HepG2 (cell line): ENCODE measurements around the gene PLCXD1. TPM values are rescaled to one million over a fixed set of nuclear protein-coding genes. Genes with fewer than 3 reads are reported as not detected.

Experiments used
- ATAC-seq: fragments of 200-7000 bp; cut with Tn5 transposase; 3 replicates; pipeline ENCODE4 v1.9.1; 2020; ENCODE audit warnings: mild to moderate bottlenecking, moderate library complexity
- BruUV-seq: library from RNA; stranded (reverse); fragments of 400-500 nt; replicated peaks from 2 replicates; lab custom pipeline; 2021; lab: Mats Ljungman, UMichigan
- CTCF ChIA-PET: fragments of 300-600 bp; formaldehyde crosslinking; extraction: SDS; loops from one replicate; lab custom pipeline; 2021; ENCODE audit warnings: low total read pairs, inconsistent platforms, low intra/inter-chr PET ratio; lab: Yijun Ruan, JAX
- POLR2A ChIA-PET: fragments of 350-600 bp; sonication (Branson Sonifier 250); formaldehyde crosslinking; loops from one replicate; lab custom pipeline; 2020; ENCODE audit warnings: antibody characterized with exemption, inconsistent platforms; lab: Yijun Ruan, JAX
- DNase-seq: peaks from one replicate; pipeline ENCODE4 v3.0.0-alpha.2; 2015; ENCODE audit warnings: low spot score
- FAIRE-seq: peaks from 3 replicates; lab custom pipeline; 2011; peaks lifted over from hg19 to GRCh38; lab: Jason Lieb, UNC
- H2AFZ ChIP-seq: one replicate; pipeline ENCODE4 v1.6.1; 2011; ENCODE audit warnings: low read length, inconsistent platforms
- H3K27ac ChIP-seq: fragments of 300-600 bp; 3 replicates; pipeline ENCODE4 v1.8.0; 2011; ENCODE audit warnings: mixed run types, mild to moderate bottlenecking, mixed read lengths, low read length, inconsistent platforms; ENCODE audit not compliant: insufficient read depth; ENCODE audit errors: extremely low read length
- H3K27me3 ChIP-seq, 2 experiments: fragments of 200-600 bp in 1 of 2; 2 replicates in 1 of 2; 3 replicates in 1 of 2; pipeline versions ENCODE4 v1.6.0 to v1.8.0; 2011; ENCODE audit warnings: low read length in 2 of 2, mild to moderate bottlenecking in 2 of 2, moderate library complexity in 2 of 2, inconsistent platforms in 1 of 2; ENCODE audit not compliant: insufficient read depth in 2 of 2, control insufficient read depth in 1 of 2
- H3K36me3 ChIP-seq, 2 experiments: fragments of 200-600 bp in 1 of 2; replicated peaks in 1 of 2; 2 replicates in 1 of 2; 3 replicates in 1 of 2; pipeline versions ENCODE4 v1.5.1 to v1.8.0; 2011; ENCODE audit warnings: low read length in 2 of 2, inconsistent platforms in 1 of 2; ENCODE audit not compliant: insufficient read depth in 2 of 2, control insufficient read depth in 1 of 2
- H3K4me1 ChIP-seq: 2 replicates; pipeline ENCODE4 v1.5.1; 2012; ENCODE audit warnings: low read length, inconsistent platforms; ENCODE audit not compliant: insufficient read depth
- H3K4me2 ChIP-seq: 2 replicates; pipeline ENCODE4 v1.6.0; 2011; ENCODE audit warnings: low read depth, low read length, inconsistent platforms
- H3K4me3 ChIP-seq, 3 experiments: fragments of 200-600 bp in 1 of 3; sonication (generic), shearing (Covaris generic) in 1 of 3; replicated peaks in 1 of 3; 2 replicates each; pipeline ENCODE4 v1.5.1; 2011 to 2016; ENCODE audit warnings: low read length in 3 of 3, inconsistent platforms in 2 of 3, low read depth in 2 of 3, mild to moderate bottlenecking in 2 of 3, control low read depth in 1 of 3, mixed read lengths in 1 of 3; ENCODE audit not compliant: insufficient read depth in 1 of 3
- H3K79me2 ChIP-seq: one replicate; pipeline ENCODE4 v1.6.1; 2011; ENCODE audit warnings: low read length, inconsistent platforms; ENCODE audit not compliant: insufficient read depth
- H3K9ac ChIP-seq: 2 replicates; pipeline ENCODE4 v1.6.0; 2011; ENCODE audit warnings: mild to moderate bottlenecking, low read depth, low read length, inconsistent platforms; ENCODE audit not compliant: insufficient read depth
- H3K9me3 ChIP-seq: 2 replicates; pipeline ENCODE4 v1.5.1; 2012; ENCODE audit warnings: mild to moderate bottlenecking, low read length
- H4K20me1 ChIP-seq: 2 replicates; pipeline ENCODE4 v1.6.0; 2011; ENCODE audit warnings: inconsistent platforms, mild to moderate bottlenecking, low read length, moderate library complexity; ENCODE audit not compliant: insufficient read depth
- CBFB ChIP-seq: sonication (generic); formaldehyde crosslinking; IDR thresholded peaks from 2 replicates; pipeline ENCODE4 v1.4.0; 2020; ENCODE audit warnings: missing genetic modification reagents
- ETS1 ChIP-seq: sonication (generic); formaldehyde crosslinking; IDR thresholded peaks from 2 replicates; pipeline ENCODE4 v1.4.0; 2020; ENCODE audit warnings: missing genetic modification reagents
- PAXIP1 ChIP-seq: sonication (generic); formaldehyde crosslinking; conservative IDR thresholded peaks from 2 replicates; pipeline ENCODE4 v1.4.0; 2020; ENCODE audit warnings: mild to moderate bottlenecking, missing genetic modification reagents, moderate library complexity
- SP1 ChIP-seq, 2 experiments: fragments of 450-650 bp in 1 of 2; sonication (generic) in 1 of 2; formaldehyde crosslinking in 1 of 2; IDR thresholded peaks; 2 replicates each; pipeline versions ENCODE4 v1.4.0 to v1.6.1; 2016 to 2020; ENCODE audit warnings: missing genetic modification reagents in 1 of 2
- TOPORS ChIP-seq: sonication (generic); formaldehyde crosslinking; IDR thresholded peaks from 2 replicates; pipeline ENCODE4 v1.8.0; 2023; ENCODE audit warnings: mild to moderate bottlenecking, missing genetic modification reagents
- ZFYVE20 ChIP-seq: sonication (generic); formaldehyde crosslinking; IDR thresholded peaks from 2 replicates; pipeline ENCODE4 v1.8.0; 2023; ENCODE audit warnings: low read depth, mild to moderate bottlenecking, moderate library complexity, missing genetic modification reagents, borderline replicate concordance
- WGBS: methylation state at CpG from one replicate; pipeline ENCODE4 v1.1.6; 2017; ENCODE audit warnings: low lambda C conversion rate; 5-methylcytosine and 5-hydroxymethylcytosine counted together
- in situ Hi-C: cut with HindIII; loops from 2 replicates; pipeline ENCODE4 v1.10.0; 2017; ENCODE audit warnings: low pct_unique_long_range_greater_than_20kb; ENCODE audit not compliant: extremely low pct_ligation_motif_present
- intact Hi-C: fragments of 100-400 bp; cut with micrococcal nuclease; formaldehyde crosslinking; loops from one replicate; pipeline ENCODE4 v1.10.0; 2022; ENCODE audit not compliant: unreplicated experiment
- polyA plus RNA-seq, 8 experiments: library from polyadenylated mRNA; depleted of rRNA in 3 of 8; stranded (reverse) in 7 of 8; unstranded in 1 of 8; fragments of >200 nt; fragmentation: Illumina TruSeq in 4 of 8; extraction: Trizol in 4 of 8; gene quantifications; 2 replicates each; pipeline versions ENCODE4 v1.2.1 to v1.2.3, GENCODE V29; 2011 to 2016; ENCODE audit warnings: low read depth in 4 of 8, missing spikeins in 1 of 8, mixed read lengths in 1 of 8; ENCODE audit not compliant: insufficient read depth in 1 of 8
- total RNA-seq, 5 experiments: library from RNA; depleted of rRNA; stranded (reverse); fragments of >200 nt; fragmentation: Illumina TruSeq; extraction: Trizol; gene quantifications; 2 replicates each; pipeline ENCODE4 v1.2.3, GENCODE V29; 2016; ENCODE audit warnings: low read depth in 1 of 5

PLCXD1 gene
- total and polyA plus RNA-seq, 2 of the 13 experiments (the other 11 are each of a cell fraction or from before 2014, with no cell fraction given), result 87.7 to 153 TPM

GRCh38 chrX:347351-348117, 66.4 kb downstream of the PLCXD1 start:
- no peaks in the 10 kb centered on the region for H3K9me3 ChIP-seq
- 98% methylated on average over 35 of the region's 59 CpGs for WGBS
- TF ChIP-seq TOPORS (CRISPR knock-in tag) (no peak), CBFB (no peak), ZFYVE20 (CRISPR knock-in tag) (no peak), PAXIP1 (CRISPR knock-in tag) (no peak), SP1 (IDR thresholded peaks at IDR 0.05) (no peak), SP1 (CRISPR knock-in tag; IDR thresholded peaks at IDR 0.05) (no peak), ETS1 (no peak)
- TF ChIP-seq, all 625 proteins: peak for 0
- Histone ChIP-seq H3K4me3 (no peak overlapping the region), H4K20me1 (no peaks in the 10 kb centered on the region), H2AFZ (no peak overlapping the region), H3K4me1 (0 out of 2 replicates have a peak, but pooled peaks cover 5% of the 10 kb centered on the region), H3K27ac (no peak overlapping the region), H3K79me2 (no peaks in the 10 kb centered on the region), H3K4me2 (no peak overlapping the region), H3K27me3 (no peaks in the 10 kb centered on the region), H3K36me3 (peaks cover 1 to 7% of the 10 kb centered on the region in 2 experiments; a peak in 2 of 5 replicates), H3K9ac (no peak overlapping the region)
- intact Hi-C loops, result no loop called here
- FAIRE-seq (no peak), DNase-seq (no peak), ATAC-seq (no peak)
- BruUV-seq, result no TSS peak
- POLR2A ChIA-PET, result no interaction called here
- in situ Hi-C loops, result no loop called here
- CTCF ChIA-PET, result no interaction called here
